HL-60 (cell line): ENCODE data around the gene DUSP28.

Experiments
- CTCF ChIP-seq: IDR thresholded peaks from one replicate; pipeline ENCODE4 v1.5.1; 2011; ENCODE audit warnings: low read length, control low read depth, inconsistent platforms; ENCODE audit not compliant: insufficient read depth
- GABPA ChIP-seq: IDR thresholded peaks from 2 replicates; pipeline ENCODE4 v1.6.1; 2012; ENCODE audit warnings: low read depth
- POLR2AphosphoS5 ChIP-seq: IDR thresholded peaks from 2 replicates; pipeline ENCODE4 v1.6.1; 2012; ENCODE audit warnings: low read depth

GRCh38 chr2:240578110-240578450, 17.9 kb downstream of the DUSP28 start:
- TF ChIP-seq CTCF (no peak), POLR2AphosphoS5 (no peak), GABPA (no peak)
